Small intestine (tissue), 7 donors: ENCODE data around the gene ST6GALNAC2. TPM values are rescaled to one million over a fixed set of nuclear protein-coding genes. Genes with fewer than 3 reads are reported as not detected.

Source experiments
- DNase-seq, 2 donors: peaks; one replicate each; pipeline versions ENCODE4 v3.0.0 to v3.0.0-alpha.2; 2013
- FAIRE-seq: peaks from 2 replicates; lab custom pipeline; 2012; peaks lifted over from hg19 to GRCh38; lab: Jason Lieb, UNC
- H3K27ac ChIP-seq, 3 donors: one replicate each; pipeline ENCODE4 v1.5.1; 2013; ENCODE audit warnings: low read length in 2 of 3, mild to moderate bottlenecking in 2 of 3, control low read depth in 1 of 3, inconsistent platforms in 1 of 3, low read depth in 1 of 3, moderate library complexity in 1 of 3
- H3K27me3 ChIP-seq, 3 donors: one replicate each; pipeline ENCODE4 v1.6.1; 2013; ENCODE audit warnings: low read length in 3 of 3, inconsistent platforms in 1 of 3; ENCODE audit not compliant: control insufficient read depth in 3 of 3, insufficient read depth in 3 of 3
- H3K36me3 ChIP-seq, 3 donors: one replicate each; pipeline ENCODE4 v1.6.1; 2013; ENCODE audit warnings: low read length in 3 of 3, inconsistent platforms in 1 of 3, low read depth in 1 of 3, mild to moderate bottlenecking in 1 of 3, moderate library complexity in 1 of 3; ENCODE audit not compliant: control insufficient read depth in 3 of 3, insufficient read depth in 2 of 3
- H3K4me1 ChIP-seq, 3 donors: one replicate each; pipeline ENCODE4 v1.6.1; 2013; ENCODE audit warnings: low read length in 2 of 3, inconsistent platforms in 1 of 3, low read depth in 1 of 3, mild to moderate bottlenecking in 1 of 3, moderate library complexity in 1 of 3; ENCODE audit not compliant: control insufficient read depth in 3 of 3, insufficient read depth in 2 of 3
- H3K4me3 ChIP-seq, 3 donors: one replicate each; pipeline ENCODE4 v1.5.1; 2013; ENCODE audit warnings: low read length in 3 of 3, control low read depth in 1 of 3, inconsistent platforms in 1 of 3, low read depth in 1 of 3, mild to moderate bottlenecking in 1 of 3, moderate library complexity in 1 of 3
- H3K9me3 ChIP-seq, 2 donors: one replicate each; pipeline ENCODE4 v1.6.1; 2013; ENCODE audit warnings: low read depth in 1 of 2, low read length in 1 of 2; ENCODE audit not compliant: control insufficient read depth in 2 of 2, insufficient read depth in 1 of 2
- WGBS, 3 donors: extraction: QIAGEN DNeasy Blood & Tissue Kit; methylation state at CpG; one replicate each; pipeline ENCODE4 v1.1.7; 2013; 5-methylcytosine and 5-hydroxymethylcytosine counted together
- polyA plus RNA-seq, 4 donors: library from polyadenylated mRNA; stranded (reverse) in 3 of 4; unstranded in 1 of 4; fragments of 200-250 nt in 3 of 4; fragments of 120-200 nt in 1 of 4; gene quantifications; one replicate each; pipeline versions ENCODE4 v1.2.1 to v1.2.3, GENCODE V29; 2013
- donor health status: healthy with polysubstance abuse.
- donor health status: control.
- donor health status: control.
- donor health status: Bipolar disorder and iron deficiency.
- donor health status: healthy.

The ST6GALNAC2 gene
- polyA plus RNA-seq, 4 donors, result 1.1 to 5.3 (median 2.7) TPM; not detected in 1

- Histone ChIP-seq H3K36me3 (no peaks in the 10 kb centered on the region), H3K4me1 (peaks cover 0 to 20% (median 0%) of the 10 kb centered on the region in 3 donors), H3K4me3 (no peak overlapping the region), H3K27ac (no peak overlapping the region), H3K9me3 (no peaks in the 10 kb centered on the region), H3K27me3 (peaks cover 0 to 52% (median 0%) of the 10 kb centered on the region in 3 donors)
- 82 to 90% (median 85%) methylated on average over 10 of the region's 10 CpGs for WGBS, 3 donors
- DNase-seq (no peak), FAIRE-seq (no peak)
Observed at GRCh38 chr17:76541739-76542454, 43.8 kb downstream of the ST6GALNAC2 start.

- H3K36me3 ChIP-seq, result no peaks in the 10 kb centered on the region
- peak overlapping the region in 2 of 3 donors; percentile 19 to 63 for H3K27ac ChIP-seq
- WGBS, 3 donors, result 14 to 22% (median 15%) methylated on average over 25 to 27 of the region's 27 CpGs
- H3K27me3 ChIP-seq, result peaks cover 0 to 58% (median 0%) of the 10 kb centered on the region in 3 donors
- H3K4me1 ChIP-seq, result peaks cover 0 to 13% (median 0%) of the 10 kb centered on the region in 3 donors
- DNase-seq (peak; percentile 92 to 94), FAIRE-seq (no peak)
- no peaks in the 10 kb centered on the region for H3K9me3 ChIP-seq
- H3K4me3 ChIP-seq, result peak overlapping the region in 2 of 3 donors; percentile 20 to 36
Observed at GRCh38 chr17:76540381-76541300, 45.0 kb downstream of the ST6GALNAC2 start.

- Histone ChIP-seq H3K4me3 (peak within 1 kb of the TSS in 2 of 3 donors; percentile 20 to 36), H3K9me3 (no peaks in the 10 kb centered on the region), H3K27me3 (peaks cover 0 to 57% (median 0%) of the 10 kb centered on the region in 3 donors), H3K27ac (peak within 1 kb of the TSS in 2 of 3 donors; percentile 19 to 68), H3K4me1 (peaks cover 0 to 13% (median 0%) of the 10 kb centered on the region in 3 donors), H3K36me3 (peaks cover 0 to 3% (median 0%) of the 10 kb centered on the region in 3 donors)
- DNase-seq (no peak), FAIRE-seq (no peak)
- WGBS, 3 donors, result 75 to 82% (median 78%) methylated on average over 22 of the region's 22 CpGs
Observed at GRCh38 chr17:76539631-76540271, 45.9 kb downstream of the ST6GALNAC2 start, which contains the start of gene PRCD. TSS of gene PRCD (plus strand) at chr17:76540044. CDS start at chr17:76540142, 98 bp downstream.

GRCh38 chr17:76538941-76539570 is 46.6 kb downstream of the ST6GALNAC2 start:
- DNase-seq, result no peak
- Histone ChIP-seq H3K36me3 (peaks cover 0 to 3% (median 0%) of the 10 kb centered on the region in 3 donors), H3K9me3 (no peaks in the 10 kb centered on the region), H3K4me3 (no peak overlapping the region), H3K27me3 (peaks cover 0 to 50% (median 0%) of the 10 kb centered on the region in 3 donors), H3K27ac (peak overlapping the region in 1 of 3 donors; percentile 68), H3K4me1 (peaks cover 0 to 9% (median 0%) of the 10 kb centered on the region in 3 donors)
- WGBS, 3 donors, result 79 to 87% (median 86%) methylated on average over 9 of the region's 9 CpGs
- FAIRE-seq, result no peak

GRCh38 chr17:76538281-76538931 is 47.3 kb downstream of the ST6GALNAC2 start:
- H3K27ac ChIP-seq, result peak overlapping the region in 1 of 3 donors; percentile 68
- H3K4me1 ChIP-seq, result peaks cover 0 to 8% (median 0%) of the 10 kb centered on the region in 3 donors
- peaks cover 0 to 45% (median 0%) of the 10 kb centered on the region in 3 donors for H3K27me3 ChIP-seq
- FAIRE-seq, result no peak
- DNase-seq, result peak in 1 of 2 donors; percentile 20
- 26 to 37% (median 32%) methylated on average over 25 to 37 of the region's 37 CpGs for WGBS, 3 donors
- H3K9me3 ChIP-seq, result no peaks in the 10 kb centered on the region
- H3K4me3 ChIP-seq, result peak overlapping the region in 2 of 3 donors; percentile 4 to 21
- peaks cover 0 to 5% (median 0%) of the 10 kb centered on the region in 3 donors for H3K36me3 ChIP-seq

GRCh38 chr17:76537578-76538280 is 47.9 kb downstream of the ST6GALNAC2 start, which contains the start of gene CYGB:
TSS of gene CYGB (minus strand) at chr17:76537709. CDS start at chr17:76537542, 167 bp downstream.
- FAIRE-seq (no peak), DNase-seq (peak in 1 of 2 donors; percentile 34)
- peaks cover 0 to 39% (median 0%) of the 10 kb centered on the region in 3 donors for H3K27me3 ChIP-seq
- H3K27ac ChIP-seq, result peak within 1 kb of the TSS in 1 of 3 donors; percentile 68
- WGBS, 3 donors, result 1 to 3% (median 2%) methylated on average over 46 to 95 of the region's 95 CpGs
- H3K36me3 ChIP-seq, result peaks cover 0 to 5% (median 0%) of the 10 kb centered on the region in 3 donors
- peaks cover 0 to 8% (median 0%) of the 10 kb centered on the region in 3 donors for H3K4me1 ChIP-seq
- peak within 1 kb of the TSS; percentile 17 to 35 (median 21) for H3K4me3 ChIP-seq
- no peaks in the 10 kb centered on the region for H3K9me3 ChIP-seq

- DNase-seq, result peak in 1 of 2 donors; percentile 32
- WGBS, 3 donors, result 12 to 13% (median 12%) methylated on average over 20 to 26 of the region's 26 CpGs
- H3K36me3 ChIP-seq, result peaks cover 0 to 5% (median 0%) of the 10 kb centered on the region in 3 donors
- no peak for FAIRE-seq
- peaks cover 0 to 8% (median 0%) of the 10 kb centered on the region in 3 donors for H3K4me1 ChIP-seq
- peak overlapping the region in 1 of 3 donors; percentile 68 for H3K27ac ChIP-seq
- peaks cover 0 to 38% (median 0%) of the 10 kb centered on the region in 3 donors for H3K27me3 ChIP-seq
- no peaks in the 10 kb centered on the region for H3K9me3 ChIP-seq
- H3K4me3 ChIP-seq, result peak overlapping the region; percentile 17 to 35 (median 21)
Observed at GRCh38 chr17:76537288-76537577, 48.4 kb downstream of the ST6GALNAC2 start.
